ENCODE measurements around the gene TGOLN2.
"Not testable (repeated sequence)": the region's sequence is repeated elsewhere in the genome, so short reads cannot be mapped to it uniquely, and the experiment has no call there.

The TGOLN2 gene

DNA sequence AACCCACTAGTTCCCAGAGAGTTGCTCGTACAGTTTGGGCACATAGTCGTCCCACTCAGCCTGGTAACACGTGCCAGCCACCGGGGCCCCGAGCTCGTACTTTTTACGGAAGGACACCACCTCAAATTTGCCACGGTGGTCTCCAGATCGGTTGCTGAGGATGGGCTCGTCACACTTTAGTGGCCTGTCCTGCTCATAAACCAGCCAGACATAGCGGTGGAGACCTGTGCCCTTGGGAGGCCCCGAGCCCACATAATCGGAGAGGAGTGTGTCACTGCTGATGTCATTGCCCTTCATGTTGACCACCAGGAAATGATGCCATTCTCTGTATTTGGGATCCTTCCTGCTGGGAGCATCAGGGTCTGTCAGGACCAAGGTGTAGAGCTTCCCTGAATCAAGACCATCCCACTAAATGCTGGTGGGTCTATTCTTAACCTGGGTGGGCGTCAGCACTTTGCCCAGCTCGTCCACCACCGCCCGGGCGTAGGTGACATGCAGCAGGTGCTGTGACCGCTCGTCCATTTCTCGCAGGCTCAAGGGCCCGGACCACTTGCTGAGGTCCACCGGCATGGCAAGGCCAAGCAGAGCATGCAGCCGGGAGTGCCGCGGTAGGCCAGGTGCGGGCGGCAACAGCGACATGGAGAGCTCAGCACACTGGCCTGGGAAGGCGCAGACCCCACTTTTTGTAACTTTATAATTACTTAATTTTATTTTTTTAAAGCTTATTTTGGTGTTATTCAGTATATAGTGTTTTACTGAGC is 13.7 kb upstream of the TGOLN2 start:
- TF ChIP-seq, protein P1, sequence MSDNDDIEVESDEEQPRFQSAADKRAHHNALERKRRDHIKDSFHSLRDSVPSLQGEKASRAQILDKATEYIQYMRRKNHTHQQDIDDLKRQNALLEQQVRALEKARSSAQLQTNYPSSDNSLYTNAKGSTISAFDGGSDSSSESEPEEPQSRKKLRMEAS (IDR thresholded peaks at IDR 0.05; ENCODE audit: low read depth, low read length): no peak
- TF ChIP-seq, protein P2, sequence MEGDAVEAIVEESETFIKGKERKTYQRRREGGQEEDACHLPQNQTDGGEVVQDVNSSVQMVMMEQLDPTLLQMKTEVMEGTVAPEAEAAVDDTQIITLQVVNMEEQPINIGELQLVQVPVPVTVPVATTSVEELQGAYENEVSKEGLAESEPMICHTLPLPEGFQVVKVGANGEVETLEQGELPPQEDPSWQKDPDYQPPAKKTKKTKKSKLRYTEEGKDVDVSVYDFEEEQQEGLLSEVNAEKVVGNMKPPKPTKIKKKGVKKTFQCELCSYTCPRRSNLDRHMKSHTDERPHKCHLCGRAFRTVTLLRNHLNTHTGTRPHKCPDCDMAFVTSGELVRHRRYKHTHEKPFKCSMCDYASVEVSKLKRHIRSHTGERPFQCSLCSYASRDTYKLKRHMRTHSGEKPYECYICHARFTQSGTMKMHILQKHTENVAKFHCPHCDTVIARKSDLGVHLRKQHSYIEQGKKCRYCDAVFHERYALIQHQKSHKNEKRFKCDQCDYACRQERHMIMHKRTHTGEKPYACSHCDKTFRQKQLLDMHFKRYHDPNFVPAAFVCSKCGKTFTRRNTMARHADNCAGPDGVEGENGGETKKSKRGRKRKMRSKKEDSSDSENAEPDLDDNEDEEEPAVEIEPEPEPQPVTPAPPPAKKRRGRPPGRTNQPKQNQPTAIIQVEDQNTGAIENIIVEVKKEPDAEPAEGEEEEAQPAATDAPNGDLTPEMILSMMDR (IDR thresholded peaks at IDR 0.05; ENCODE audit: low read depth, low read length): no peak
- TF ChIP-seq MYC (IDR thresholded peaks at IDR 0.05; ENCODE audit: low read depth, low read length): no peak
- no peak for TF ChIP-seq POLR2A (IDR thresholded peaks at IDR 0.05; ENCODE audit: extremely low read depth, insufficient read length)
- DNase-seq (ENCODE audit: low read depth): no peak
- no peak overlapping the region for H3K4me3 ChIP-seq (ENCODE audit: low read depth, low read length)

DNA sequence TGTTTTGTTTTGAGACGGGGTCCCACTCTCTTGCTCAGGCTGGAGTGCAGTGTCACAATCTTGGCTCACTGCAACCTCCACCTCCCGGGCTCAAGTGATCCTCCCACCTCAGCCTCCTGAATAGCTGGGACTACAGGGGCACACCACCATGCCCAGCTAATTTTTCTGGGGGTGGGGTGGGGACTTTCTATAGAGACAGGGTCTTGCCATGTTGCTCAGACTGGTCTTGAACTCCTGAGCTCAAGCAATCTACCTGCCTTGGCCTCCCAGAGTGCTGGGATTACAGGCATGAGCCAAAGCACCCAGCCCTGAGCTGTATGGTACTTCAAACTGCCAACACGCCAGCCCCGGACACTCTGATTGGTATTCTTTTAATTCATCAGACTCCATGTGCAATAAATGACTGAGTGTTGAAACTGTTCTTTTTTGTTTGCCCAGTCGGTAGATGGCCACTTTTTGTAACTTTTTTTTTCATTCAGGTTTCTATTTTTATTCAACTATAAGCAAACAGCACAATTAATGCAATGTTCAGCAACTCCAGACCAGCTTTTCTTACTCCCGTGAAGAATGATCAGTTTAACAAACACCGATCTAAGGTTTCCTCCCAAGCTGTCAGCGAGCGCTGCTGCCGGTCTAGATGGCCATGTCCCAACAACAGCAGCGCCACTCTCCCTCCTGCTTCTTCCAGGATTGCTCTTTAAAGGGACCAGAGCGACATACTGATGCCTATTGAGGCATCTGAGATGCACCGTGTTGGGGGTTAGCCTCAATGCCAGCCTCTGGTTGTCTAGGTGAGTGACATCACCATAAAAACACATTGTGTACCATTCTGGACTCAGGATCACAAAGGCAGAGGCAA is 12.5 kb upstream of the TGOLN2 start:
- TF ChIP-seq MYC (IDR thresholded peaks at IDR 0.05; ENCODE audit: low read depth, low read length) (no peak), POLR2A (IDR thresholded peaks at IDR 0.05; ENCODE audit: extremely low read depth, insufficient read length) (no peak)
- TF ChIP-seq, protein P2 (IDR thresholded peaks at IDR 0.05; ENCODE audit: low read depth, low read length): no peak
- TF ChIP-seq, protein P1 (IDR thresholded peaks at IDR 0.05; ENCODE audit: low read depth, low read length): no peak
- no peak overlapping the region for H3K4me3 ChIP-seq (ENCODE audit: low read depth, low read length)
- DNase-seq (ENCODE audit: low read depth): no peak

DNA sequence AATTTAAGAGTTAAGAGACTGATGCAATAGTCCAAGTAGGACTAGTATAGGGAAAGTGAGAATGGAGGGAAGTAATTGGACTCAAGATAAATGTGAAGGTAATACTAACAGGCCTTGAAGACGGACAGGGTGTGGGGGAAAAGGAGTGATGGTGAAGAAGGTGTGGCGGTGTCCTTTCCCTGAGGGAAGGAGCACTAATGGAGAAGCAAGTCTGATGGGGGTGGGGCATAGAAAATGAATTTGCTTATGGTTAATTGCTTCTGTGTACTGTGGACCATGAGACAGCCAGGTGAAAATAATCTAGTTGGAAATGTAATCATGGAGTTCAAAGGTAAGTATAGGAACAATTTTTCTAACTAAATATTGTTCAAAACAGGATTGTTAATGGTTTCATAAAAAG is 7.1 kb upstream of the TGOLN2 start:
- no peak overlapping the region for H3K4me3 ChIP-seq (ENCODE audit: low read depth, low read length)
- TF ChIP-seq, protein P1 (IDR thresholded peaks at IDR 0.05; ENCODE audit: low read depth, low read length): no peak
- no peak for TF ChIP-seq POLR2A (IDR thresholded peaks at IDR 0.05; ENCODE audit: extremely low read depth, insufficient read length)
- no peak for DNase-seq (ENCODE audit: low read depth)

DNA sequence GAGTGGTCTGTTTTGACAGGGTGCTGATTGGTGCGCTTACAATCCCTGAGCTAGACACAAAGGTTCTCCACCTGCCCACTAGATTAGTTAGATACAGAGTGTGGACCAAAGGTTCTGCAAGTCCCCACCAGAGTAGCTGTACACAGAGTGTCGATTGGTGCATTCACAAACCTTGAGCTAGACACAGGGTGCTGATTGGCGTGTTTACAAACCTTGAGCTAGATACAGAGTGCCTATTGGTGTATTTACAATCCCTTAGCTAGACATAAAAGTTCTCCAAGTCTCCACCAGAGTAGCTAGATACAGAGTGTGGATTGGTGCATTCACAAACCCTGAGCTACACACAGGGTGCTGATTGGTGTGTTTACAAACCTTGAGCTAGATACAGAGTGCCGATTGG is 6.1 kb upstream of the TGOLN2 start:
- DNase-seq (ENCODE audit: low read depth); H3K4me3 ChIP-seq (ENCODE audit: low read depth, low read length): not testable (repeated sequence)

DNA sequence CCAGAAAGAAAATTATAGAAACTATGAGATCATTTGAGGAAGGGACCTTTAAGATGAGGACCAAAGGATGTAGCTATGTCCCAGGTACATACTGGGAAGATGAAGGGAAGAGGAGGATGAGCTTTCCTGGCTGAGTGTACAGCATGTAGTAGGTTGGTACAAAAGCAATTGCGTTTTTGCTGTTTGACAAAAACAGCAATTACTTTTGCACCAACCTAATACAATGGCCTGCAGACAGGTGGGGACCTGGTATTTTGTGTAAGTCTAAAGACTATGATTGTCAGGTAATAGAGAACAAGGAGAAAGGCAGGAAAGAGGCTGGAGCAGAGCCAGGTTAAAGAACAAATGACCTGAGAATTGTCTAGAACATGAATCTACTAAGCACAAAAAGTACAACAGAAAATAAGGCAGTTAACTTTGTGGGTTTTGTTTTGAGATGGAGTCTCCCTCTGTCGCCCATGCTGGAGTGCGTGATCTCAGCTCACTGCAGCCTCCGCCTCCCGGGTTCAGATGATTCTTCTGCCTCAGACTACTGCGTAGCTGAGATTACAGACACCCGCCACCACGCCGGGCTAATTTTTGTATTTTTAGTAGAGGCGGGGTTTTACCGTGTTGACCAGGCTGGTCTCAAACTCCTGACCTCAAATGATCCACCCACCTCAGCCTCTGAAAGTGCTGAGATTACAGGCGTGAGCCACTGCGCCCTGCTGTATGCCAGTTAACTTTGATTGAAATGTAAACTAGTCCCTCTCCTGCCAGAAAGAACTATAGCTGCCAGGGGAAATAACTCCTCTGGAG is 3.2 kb upstream of the TGOLN2 start:
- no peak for DNase-seq (ENCODE audit: low read depth)
- H3K4me3 ChIP-seq (ENCODE audit: low read depth, low read length): no peak overlapping the region
- no peak for TF ChIP-seq MYC (IDR thresholded peaks at IDR 0.05; ENCODE audit: low read depth, low read length)
- TF ChIP-seq, protein P1 (IDR thresholded peaks at IDR 0.05; ENCODE audit: low read depth, low read length): no peak
- no peak for TF ChIP-seq POLR2A (IDR thresholded peaks at IDR 0.05; ENCODE audit: extremely low read depth, insufficient read length)

DNA sequence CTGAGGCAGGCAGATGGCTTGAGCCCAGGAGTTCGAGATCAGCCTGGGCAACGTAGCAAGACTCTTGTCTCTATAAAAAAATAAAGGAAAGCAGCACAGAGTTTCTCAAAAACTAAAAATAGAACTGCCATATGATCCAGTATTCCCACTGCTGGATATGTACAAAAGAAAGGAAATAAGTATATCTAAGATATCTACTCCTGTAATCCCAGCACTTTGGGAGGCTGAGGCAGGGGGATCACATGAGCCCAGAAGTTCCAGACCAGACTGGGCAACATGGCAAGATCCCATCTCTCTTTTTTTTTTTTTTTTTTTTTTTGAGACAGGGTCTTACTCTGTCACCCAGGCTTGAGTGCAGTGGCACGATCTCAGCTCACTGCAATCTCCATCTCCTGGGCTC is 1.9 kb upstream of the TGOLN2 start:
- not testable (repeated sequence) for H3K4me3 ChIP-seq (ENCODE audit: low read depth, low read length); DNase-seq (ENCODE audit: low read depth)

DNA sequence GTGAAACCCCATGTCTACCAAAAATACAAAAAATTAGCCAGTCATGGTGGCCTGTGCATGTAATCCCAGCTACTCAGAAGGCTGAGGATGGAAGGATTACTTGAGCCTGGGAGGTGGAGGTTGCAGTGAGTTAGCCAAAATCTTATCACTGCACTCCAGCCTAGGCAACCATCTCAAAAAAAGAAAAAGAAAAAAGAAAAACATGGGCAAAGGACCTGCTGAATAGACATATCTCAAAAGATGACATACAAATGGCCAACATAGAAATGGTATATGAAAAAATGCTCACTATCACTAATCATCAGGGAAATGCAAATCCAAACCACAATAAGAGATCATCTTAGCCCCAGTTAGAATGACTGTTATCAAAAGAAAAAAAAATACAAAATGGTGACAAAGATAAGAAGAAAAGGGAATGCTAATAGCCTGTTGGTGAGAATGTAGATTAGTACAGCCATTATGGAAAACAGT is 1.4 kb upstream of the TGOLN2 start:
- peak overlapping the region; percentile 98 for H3K4me3 ChIP-seq (ENCODE audit: low read depth, low read length)
- no peak for DNase-seq (ENCODE audit: low read depth)
- TF ChIP-seq, protein P2 (IDR thresholded peaks at IDR 0.05; ENCODE audit: low read depth, low read length): no peak
- TF ChIP-seq, protein P1 (IDR thresholded peaks at IDR 0.05; ENCODE audit: low read depth, low read length): no peak
- no peak for TF ChIP-seq MYC (IDR thresholded peaks at IDR 0.05; ENCODE audit: low read depth, low read length)
- TF ChIP-seq POLR2A (IDR thresholded peaks at IDR 0.05; ENCODE audit: extremely low read depth, insufficient read length): no peak
